Erythroblast (primary cell): ENCODE results near the gene ECT2L.

Experiments used
- GATA1 ChIP-seq: IDR thresholded peaks from 2 replicates; pipeline ENCODE4 v1.6.1; 2011; ENCODE audit warnings: low read depth, mild to moderate bottlenecking, control low read depth, low read length, moderate library complexity
- POLR2A ChIP-seq: IDR thresholded peaks from 2 replicates; pipeline ENCODE4 v1.6.1; 2011; ENCODE audit warnings: mild to moderate bottlenecking, low read length

GRCh38 chr6:138943089-138943625 is 147.3 kb downstream of the ECT2L start:
- TF ChIP-seq POLR2A (no peak), GATA1 (no peak)
